Measurements from ENCODE around the gene CYP2C9.
"Not testable (repeated sequence)": the region's sequence is repeated elsewhere in the genome, so short reads cannot be mapped to it uniquely, and the experiment has no call there.

The CYP2C9 gene

DNA sequence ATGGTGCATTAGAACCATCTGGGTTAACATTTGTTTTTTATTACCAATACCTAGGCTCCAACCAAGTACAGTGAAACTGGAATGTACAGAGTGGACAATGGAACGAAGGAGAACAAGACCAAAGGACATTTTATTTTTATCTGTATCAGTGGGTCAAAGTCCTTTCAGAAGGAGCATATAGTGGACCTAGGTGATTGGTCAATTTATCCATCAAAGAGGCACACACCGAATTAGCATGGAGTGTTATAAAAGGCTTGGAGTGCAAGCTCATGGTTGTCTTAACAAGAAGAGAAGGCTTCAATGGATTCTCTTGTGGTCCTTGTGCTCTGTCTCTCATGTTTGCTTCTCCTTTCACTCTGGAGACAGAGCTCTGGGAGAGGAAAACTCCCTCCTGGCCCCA is at the start of gene CYP2C9:
Gene CYP2C9 (plus strand): TSS at position 276 of the 400 bp plus-strand sequence. CDS start 25 bp downstream, at position 301.
- no peak for DNase-seq

DNA sequence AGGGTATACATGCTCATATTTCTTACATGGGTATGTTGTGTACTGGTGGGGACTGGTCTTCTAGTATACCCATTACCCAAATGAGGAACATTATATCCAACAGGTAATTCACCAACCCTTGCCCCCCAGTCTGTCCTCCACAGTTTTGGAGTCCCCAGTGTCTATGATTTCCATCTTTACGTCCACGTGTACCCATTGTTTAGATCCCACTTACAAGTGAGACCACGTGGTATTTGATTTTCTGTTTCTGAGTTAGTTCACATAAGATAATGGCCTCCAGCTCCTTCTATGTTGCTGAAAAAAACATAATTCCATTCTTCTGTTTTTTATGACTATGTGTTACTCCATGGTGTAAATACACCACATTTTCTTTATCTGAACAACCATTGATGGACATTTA is 49.3 kb upstream of the CYP2C9 start:
- DNase-seq: no peak

DNA sequence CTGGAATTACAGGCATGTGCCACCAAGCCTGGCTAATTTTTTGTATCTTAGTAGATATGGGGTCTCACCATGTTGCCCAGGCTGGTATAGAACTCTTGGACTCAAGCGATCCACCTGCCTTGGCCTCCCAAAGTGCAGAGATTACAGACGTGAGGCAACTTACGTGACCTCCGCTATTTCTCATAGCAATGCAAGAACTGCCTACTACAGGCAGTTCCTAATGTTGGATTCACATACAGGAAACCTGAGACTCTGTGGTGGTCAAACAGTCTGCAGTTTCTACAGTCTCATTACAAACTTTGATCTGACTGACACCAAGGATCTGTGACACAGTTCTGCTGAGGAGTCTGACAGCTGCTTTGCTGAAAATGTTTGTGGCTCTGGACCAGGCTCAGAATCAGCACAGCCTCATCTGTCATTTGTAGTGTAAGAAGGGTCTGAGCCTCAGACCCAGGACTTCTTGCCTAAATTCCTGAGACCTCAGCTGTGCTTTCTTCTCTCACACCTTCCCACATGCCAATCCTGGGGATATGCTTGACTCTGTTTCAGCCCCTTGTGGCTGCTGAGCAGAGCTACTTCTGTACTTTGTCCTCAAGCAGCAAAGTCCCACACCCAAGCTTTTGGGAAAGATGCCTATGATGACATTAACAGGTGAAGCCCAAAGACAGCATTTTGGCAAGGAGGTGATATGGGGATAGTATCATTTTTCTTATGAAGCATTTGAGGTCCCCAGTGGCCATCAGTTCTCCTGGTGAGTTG is 48.0 kb upstream of the CYP2C9 start:
- DNase-seq: no peak

DNA sequence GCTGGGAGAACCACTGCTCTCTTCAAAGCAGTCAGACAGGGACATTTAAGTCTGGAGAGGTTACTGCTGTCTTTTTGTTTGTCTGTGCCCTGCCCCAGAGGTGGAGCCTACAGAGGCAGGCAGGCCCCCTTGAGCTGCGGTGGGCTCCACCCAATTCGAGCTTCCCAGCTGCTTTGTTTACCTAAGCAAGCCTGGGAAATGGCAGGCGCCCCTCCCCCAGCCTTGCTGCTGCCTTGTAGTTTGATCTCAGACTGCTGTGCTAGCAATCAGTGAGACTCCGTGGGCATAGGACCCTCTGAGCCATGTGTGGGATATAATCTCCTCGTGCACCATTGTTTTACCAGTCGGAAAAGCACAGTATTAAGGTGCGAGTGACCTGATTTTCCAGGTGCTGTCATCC is 40.0 kb upstream of the CYP2C9 start:
- not testable (repeated sequence) for DNase-seq

DNA sequence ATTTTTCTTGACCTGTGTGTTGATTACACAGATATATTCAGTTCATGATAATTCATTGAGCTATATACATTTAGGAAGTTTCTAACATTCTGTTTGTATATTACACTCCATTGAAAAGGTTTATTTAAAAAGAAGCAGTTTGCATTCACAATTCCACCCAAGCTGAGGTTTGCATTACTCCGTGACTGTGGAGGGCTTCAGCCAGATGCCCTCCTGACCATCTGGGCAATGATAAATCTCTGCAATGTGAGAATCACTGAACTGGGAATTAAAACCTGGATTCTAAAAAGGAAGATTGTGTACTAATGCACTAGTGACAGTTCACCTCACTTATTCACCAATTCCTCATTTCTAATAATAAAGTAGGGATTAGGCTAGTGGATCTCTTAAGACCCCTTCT is 36.4 kb upstream of the CYP2C9 start:
- no peak for DNase-seq

DNA sequence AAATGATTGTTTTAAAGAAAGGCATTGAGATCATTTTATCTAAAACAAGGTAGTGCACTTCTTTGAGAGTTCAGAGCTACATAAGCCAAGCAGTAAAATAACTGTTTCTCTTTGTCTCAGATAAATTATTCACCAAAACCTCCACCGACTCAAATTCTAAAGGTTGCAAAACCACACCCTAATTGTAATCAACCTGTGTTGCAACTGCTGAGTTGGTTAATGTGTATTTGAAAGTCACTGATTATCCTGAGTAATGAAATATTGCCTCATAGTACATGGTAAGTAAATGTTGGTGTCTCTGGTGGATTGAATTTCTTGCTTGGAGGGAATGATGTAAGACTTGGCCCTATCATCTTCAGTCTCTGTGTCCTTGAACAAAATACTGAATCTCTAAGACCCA is 35.9 kb upstream of the CYP2C9 start:
- no peak for DNase-seq

DNA sequence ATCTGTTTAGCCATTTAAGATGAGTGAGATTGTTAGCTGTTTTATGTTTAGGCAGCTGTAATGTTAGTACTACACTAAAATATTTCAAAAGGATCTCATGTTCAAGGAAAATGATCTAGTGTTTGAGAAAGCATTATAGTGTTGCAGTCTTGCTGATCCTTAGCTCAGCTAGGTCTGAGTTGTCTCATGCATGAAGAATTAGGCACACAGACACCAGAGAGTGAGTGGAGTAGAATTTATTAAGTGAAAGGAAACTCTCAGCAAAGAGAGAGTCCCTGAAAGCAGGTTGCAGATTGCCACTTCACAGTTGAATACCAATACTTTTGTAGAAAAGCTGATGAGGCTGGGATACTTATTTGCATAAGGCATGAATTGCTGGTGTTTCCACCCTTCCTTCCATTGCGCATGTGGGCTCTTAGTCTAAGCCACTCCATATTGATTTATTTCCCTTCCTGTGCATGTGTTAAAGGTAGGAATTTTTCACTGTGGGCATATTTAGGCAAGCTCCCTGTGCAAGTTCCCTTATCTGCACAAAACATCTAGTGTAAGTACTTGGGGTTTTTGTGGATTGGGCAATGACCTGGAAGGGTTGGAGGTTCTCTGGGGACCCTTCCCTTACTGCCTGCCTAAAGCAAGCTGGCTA is 33.8 kb upstream of the CYP2C9 start:
- DNase-seq: not testable (repeated sequence)

DNA sequence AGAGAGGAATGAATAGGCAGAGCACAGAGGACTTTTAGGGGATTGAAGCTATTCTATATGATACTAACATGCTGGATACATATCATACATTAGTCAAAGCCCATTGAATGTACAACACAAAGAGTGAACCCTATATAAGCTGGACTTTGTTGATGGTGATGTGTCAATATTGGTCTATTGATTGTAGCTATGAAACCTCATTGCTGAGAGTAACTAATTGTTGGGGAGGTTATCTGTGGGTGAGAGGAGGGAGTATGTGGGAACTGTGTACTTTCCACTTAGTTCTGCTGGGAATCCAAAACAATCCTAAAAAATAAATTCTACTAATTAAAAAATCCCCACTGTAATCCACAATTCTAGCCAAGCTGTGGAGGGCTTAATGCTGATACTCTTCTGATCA is 22.0 kb upstream of the CYP2C9 start:
- DNase-seq: no peak

DNA sequence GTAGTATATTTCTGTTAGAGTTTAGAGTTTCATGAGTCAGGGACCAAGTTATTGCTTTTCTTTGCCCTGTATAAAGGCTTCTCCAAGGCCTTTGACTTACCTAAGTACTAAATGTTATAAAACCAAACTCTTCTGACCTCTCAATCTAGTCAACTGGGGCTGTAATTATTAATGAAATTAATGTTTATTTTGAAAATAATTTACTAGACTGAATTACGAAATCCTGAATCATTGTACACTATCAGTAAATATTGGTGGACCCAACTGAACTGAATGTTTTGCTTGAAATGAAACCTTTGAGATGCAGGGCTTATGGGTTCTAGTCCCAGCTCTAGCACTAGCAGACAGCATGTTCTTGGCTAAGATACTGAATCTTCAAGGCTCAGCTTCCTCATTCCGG is 1.7 kb upstream of the CYP2C9 start:
- DNase-seq: no peak

DNA sequence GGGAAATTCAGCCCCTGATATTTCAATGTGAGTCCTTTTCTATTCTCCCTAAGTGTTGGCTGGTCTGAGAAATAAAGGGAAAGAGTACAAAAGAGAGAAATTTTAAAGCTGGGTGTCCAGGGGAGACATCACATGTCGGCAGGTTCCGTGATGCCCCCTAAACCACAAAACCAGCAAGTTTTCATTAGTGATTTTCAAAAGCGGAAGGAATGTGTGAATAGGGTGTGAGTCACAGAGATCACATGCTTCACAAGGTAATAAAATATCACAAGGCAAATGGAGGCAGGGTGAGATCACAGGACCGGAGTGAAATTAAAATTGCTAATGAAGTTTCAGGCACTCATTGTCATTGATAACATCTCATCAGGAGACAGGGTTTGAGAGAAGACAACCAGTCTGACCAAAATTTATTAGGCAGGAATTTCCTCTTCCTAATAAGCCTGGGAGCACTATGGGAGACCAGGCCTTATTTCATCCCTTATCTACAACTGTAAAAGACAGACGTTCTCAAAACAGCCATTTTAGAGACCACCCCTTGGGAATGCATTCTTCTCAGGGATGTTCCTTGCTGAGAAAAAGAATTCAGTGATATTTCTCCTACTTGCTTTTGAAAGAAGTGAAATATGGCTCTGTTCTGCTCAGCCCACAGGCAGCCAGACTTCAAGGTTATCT is 5.1 kb downstream of the CYP2C9 start:
- DNase-seq: not testable (repeated sequence)

DNA sequence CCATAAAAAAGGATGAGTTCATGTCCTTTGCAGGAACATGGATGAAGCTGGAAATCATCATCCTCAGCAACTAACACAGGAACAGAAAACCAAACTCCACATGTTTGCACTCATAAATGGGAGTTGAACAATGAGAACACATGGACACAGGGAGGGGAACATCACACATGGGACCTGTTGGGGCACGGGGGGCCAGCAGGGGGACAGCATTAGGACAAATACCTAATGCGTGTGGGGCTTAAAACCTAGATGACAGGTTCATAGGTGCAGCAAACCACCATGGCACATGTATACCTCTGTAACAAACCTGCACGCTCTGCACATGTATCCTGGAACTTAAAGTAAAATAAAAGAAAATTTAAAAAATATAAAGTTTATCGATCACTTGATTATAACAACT is 7.7 kb downstream of the CYP2C9 start:
- not testable (repeated sequence) for DNase-seq

DNA sequence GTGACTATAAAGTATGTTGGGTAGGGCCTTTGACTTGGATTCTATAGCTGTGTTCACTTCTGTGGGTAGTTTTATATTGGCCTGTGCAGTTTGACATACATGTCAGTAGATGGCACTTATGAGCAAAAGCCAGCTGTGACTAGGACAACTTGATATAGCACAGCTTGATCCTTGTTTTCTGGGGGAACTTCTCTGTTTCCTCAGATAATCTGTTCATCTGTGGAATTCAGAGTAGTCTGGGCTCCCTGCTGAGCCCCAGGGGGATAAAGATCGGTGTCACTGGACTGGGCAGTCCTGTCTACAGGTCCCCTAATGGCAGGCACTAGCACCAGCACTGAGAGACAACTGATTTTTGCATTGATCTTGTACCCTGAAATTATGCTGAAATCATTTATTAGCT is 25.4 kb downstream of the CYP2C9 start:
- DNase-seq: peak in 1 of 2 experiments; percentile 23

DNA sequence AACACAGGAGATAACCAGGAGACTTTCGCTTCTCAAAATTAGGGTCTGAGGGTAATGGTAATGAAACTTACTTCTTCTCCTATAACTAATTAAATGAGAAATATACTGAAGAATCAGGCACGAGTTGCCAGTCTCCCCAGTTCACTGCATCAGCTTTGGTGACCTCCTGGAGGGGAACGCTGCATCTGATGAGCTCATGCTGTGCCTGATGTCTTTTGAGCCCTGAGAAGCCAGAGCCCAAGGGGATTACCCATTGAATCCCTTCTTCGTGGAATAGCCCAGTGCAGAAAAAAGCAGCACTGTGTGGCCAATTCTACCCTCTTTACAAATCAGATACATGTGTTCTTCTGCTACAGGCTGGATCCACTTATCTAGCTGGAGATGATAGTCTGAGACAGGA is 45.1 kb downstream of the CYP2C9 start:
- no peak for DNase-seq

DNA sequence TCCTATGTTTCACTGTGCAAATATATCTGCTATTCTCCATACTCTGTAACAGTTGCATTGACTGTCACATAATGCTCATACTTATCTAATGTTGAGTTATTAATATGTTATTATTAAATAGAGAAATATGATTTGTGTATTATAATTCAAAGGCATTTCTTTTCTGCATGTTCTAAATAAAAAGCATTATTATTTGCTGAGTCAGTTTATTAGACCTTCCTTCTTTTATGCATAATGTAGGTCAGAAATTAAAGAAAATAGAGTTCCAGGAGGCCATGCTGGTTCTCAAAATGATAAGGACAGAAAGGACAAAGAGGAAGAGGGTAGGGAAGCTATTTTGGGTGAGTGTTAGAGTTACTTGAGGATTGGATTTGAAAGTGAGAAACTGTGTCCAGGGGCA is 50.7 kb downstream of the CYP2C9 start:
- DNase-seq: no peak

DNA sequence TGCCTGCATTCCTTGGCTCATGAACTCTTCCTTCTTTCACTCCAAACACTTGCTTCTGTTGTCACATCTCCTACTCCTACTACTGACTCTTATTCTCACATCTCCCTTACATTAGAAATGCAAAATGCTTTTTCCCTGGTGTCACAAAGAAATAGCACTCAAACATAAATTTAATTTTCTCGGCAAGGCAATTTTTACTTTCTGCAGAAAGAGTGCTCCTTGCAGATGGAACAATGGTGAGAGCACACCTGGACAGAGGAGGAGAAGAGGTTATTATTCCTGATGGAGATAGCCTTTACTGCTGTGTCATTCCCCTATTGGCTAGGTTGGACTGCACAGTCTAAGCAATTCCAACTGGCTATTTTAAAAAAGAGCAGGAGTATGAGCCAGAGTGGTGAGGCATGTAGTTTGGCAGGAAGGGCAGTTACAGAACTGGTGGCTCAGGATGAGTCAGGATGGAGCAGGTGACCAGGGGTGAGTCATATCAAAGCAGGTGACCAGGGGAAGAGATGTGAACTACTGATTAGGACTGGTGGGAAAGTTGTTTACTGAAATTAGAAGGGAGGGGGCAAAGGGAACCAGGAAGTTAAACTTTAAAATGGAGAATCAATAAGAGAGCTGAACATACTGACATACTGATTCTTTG is 52.9 kb downstream of the CYP2C9 start:
- DNase-seq: no peak

DNA sequence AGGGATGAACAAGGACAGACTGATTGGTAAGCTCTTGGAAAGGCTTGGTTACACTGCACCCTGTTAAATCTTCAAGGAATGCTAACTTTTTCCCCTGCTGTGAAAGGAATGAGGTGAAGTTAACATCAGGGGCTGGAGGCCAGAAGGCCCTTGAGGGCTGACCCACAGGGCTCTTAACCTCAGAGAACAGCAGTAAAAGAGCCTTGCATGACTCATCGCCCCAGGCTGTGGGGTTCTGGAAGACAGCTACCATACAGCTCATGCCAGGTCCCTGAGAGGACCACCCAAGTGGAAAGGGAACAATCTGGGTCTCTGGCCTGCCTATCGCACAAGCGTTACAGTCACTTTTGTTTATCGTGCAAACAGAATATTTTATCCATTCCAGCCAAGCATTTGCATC is 54.4 kb downstream of the CYP2C9 start:
- no peak for DNase-seq

DNA sequence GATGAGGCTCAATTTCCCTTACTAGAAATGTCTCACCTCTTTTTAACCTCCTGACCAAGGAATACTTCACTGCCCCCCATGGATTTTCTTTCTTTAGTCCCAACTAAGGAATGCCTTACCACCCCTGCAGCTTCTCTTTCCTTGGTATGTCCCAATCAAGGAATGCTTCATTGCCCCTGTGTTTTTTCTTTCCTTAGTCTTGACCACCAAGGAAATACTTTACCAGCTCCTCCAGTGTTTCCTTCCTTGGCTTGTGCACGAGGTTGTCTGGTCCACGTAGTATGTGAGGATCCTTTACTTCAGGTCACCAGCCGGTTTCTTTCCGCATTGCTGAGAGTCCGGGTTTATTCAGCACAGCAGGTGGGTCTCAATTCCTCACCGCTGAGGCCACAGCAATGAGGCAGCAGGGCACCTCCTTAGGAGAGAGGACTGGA is 59.3 kb downstream of the CYP2C9 start:
- DNase-seq: no peak

DNA sequence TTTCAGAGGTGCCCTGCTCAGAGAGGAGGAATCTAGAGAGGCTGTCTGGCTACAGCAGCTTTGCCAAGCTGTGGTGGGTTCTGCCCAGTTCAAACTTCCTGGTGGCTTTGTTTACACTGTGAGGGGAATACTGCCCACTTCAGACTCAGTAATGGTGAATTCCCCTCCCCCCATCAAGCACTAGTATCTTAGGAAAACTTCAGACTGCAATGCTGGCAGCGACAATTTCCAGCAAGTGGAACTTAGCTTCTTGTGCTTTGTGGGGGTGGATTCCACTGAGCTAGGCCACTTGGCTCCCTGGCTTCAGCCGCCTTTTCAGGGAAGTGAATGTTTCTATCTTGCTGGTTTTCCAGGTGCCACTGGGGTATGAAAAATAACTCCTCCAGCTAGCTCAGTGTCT is 88.0 kb downstream of the CYP2C9 start:
- DNase-seq: no peak

DNA sequence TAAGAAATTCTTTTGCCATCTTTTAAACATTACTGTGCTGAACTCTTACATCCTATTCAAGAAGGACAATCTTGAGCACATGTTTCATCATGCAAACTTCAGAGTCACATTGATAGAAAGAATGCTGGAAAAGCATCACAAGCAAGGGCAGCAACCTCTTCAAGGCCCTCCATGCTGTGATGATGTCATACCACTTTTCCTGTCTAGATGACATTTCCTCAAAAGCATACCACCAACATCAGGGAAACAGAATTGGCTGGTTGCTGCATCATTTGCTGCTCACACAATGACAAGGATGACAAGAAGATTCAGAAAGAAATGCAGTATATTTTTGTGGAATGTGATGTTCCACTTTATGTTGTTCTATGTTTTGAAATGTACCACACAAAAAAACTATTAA is 93.2 kb downstream of the CYP2C9 start:
- DNase-seq: no peak

DNA sequence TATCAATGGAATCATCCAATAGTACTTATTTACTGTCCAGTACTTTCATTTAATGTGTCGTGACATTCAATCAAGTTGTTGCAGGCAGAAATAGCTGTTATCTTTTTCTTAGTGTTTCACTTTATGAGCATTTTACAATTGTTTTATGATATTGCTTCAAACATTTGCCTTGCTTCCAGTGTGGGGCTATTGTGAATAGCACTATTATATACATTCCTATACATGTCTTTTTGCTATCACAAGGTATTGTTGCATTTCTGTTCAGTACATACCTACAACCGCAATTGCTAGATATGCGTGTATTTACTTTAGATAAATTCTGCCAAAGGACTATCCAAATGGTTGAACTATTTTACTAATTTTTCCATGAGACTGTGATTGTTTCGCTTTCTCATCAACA is 95.9 kb downstream of the CYP2C9 start:
- no peak for DNase-seq

DNA sequence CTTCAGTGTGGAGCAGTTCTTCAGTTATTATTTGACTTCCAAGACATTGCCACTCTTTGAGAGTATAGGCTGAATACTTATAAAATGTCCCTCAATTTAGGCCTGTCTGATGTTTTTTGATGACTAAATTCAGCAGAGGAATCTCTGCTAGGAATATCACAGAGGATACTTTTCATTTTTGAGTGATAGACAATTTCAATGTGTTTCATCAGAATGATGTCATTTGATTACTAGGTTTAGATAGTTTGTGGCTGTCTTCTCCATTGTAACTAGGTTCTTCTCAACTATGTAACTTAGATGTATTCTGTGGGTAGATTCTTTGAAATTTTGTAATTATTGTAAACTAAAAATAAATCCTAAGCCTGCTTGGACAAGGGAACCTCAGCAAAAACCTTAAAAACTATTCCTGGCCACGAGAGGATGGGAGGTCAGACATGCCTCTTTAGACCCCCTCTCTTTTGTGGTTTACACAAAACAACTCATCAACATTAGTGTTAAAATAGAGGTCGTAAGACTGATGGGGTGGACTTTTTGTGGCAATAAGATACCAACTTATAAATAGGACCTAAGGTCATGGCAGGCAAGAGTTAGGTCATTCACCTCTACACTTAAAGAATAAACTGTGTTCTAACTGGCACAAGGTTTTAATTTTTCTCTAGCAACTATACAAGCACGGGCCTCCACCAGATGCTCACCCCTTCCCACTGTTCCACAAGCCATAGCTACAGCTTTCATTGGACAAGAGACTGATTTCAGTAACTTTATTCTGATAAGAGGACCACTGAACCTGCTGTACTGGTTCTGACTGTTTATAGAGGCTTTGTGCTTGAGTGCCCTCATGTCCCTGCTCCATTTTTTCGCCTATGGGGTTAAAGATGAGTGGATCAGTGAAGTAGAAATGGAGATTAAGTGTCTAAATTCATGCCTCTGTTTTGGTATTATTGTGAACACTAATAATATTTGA is 97.2 kb downstream of the CYP2C9 start:
- no peak for DNase-seq

DNA sequence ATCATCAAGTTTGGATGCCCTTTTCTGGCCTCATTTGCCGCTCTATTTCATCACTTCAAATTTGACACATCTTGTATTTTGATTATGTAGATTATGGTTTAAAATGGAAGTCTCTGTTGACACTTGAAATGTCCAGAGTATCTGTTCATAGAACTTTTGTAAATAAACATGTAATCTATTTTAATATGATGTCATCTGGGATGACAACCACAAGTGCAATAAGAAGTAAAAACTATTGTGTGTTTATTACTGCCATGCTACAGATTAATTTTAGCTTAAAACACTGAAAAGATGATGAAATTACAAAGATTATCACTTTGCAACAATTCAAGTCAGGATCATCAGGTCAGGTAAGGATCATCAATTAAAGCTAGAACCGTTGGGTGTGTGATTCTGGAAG is 100.8 kb downstream of the CYP2C9 start:
- no peak for DNase-seq
